Measurements from ENCODE around the gene AHI1.

The AHI1 gene

GRCh38 chr6:135328136-135328535, 169.4 kb downstream of the AHI1 start:
- POLR2A ChIA-PET, result no interaction called here
- no peaks in the 10 kb centered on the region for H3K36me3 ChIP-seq (ENCODE audit: control insufficient read depth in 2 of 2, insufficient read depth in 1 of 2, low read length in 2 of 2)
- CTCF ChIA-PET, result no interaction called here

GRCh38 chr6:135325624-135326424, 171.7 kb downstream of the AHI1 start:
- TF ChIP-seq ZBTB44 (tag by site-specific recombination; IDR thresholded peaks at IDR 0.05), result no peak
- TF ChIP-seq ZNF548 (tag by site-specific recombination; IDR thresholded peaks at IDR 0.05), result no peak
- TF ChIP-seq ZNF335 (tag by site-specific recombination; conservative IDR thresholded peaks at IDR 0.05), result no peak
- no peak for TF ChIP-seq ZNF560 (tag by site-specific recombination; IDR thresholded peaks at IDR 0.05; ENCODE audit: borderline replicate concordance)
- TF ChIP-seq ZNF266 (tag by site-specific recombination; IDR thresholded peaks at IDR 0.05; ENCODE audit: low read depth), result no peak
- TF ChIP-seq PRDM2 (tag by site-specific recombination; IDR thresholded peaks at IDR 0.05; ENCODE audit: borderline replicate concordance), result no peak
- TF ChIP-seq ZNF791 (tag by site-specific recombination; IDR thresholded peaks at IDR 0.05), result no peak
- no peak for TF ChIP-seq ZNF837 (tag by site-specific recombination; IDR thresholded peaks at IDR 0.05)
- TF ChIP-seq ZNF645 (tag by site-specific recombination; IDR thresholded peaks at IDR 0.05), result no peak
- no peak for TF ChIP-seq ZFP3 (tag by site-specific recombination; IDR thresholded peaks at IDR 0.05; ENCODE audit: low read depth)
- no peak for TF ChIP-seq ZNF768 (tag by site-specific recombination; IDR thresholded peaks at IDR 0.05)
- TF ChIP-seq ZNF416 (tag by site-specific recombination; IDR thresholded peaks at IDR 0.05), result no peak
- no peak for TF ChIP-seq PBX3 (CRISPR knock-in tag; IDR thresholded peaks at IDR 0.05)
- no peak for TF ChIP-seq SP3 (tag by site-specific recombination; IDR thresholded peaks at IDR 0.05)
- no peak overlapping the region for H3K4me3 ChIP-seq (ENCODE audit: low read depth, low read length)
- H3K9me3 ChIP-seq (ENCODE audit: control insufficient read depth, insufficient read depth, low read depth, low read length), result no peaks in the 10 kb centered on the region
- H3K4me1 ChIP-seq (ENCODE audit: control insufficient read depth, insufficient read depth, low read length), result no peaks in the 10 kb centered on the region
- ChIA-PET CTCF (interaction anchor here (1.0 kb wide), 1 partner anchor 11 kb away, joined by 3 read pairs; no protein-coding TSS in a partner anchor), POLR2A (no interaction called here)
- no peaks in the 10 kb centered on the region for H3K36me3 ChIP-seq (ENCODE audit: control insufficient read depth in 2 of 2, insufficient read depth in 1 of 2, low read length in 2 of 2)
- H3K27ac ChIP-seq (ENCODE audit: extremely low read depth, low read depth, low read length), result no peak overlapping the region

More at GRCh38 chr6:135328136-135328535, 169.4 kb downstream of the AHI1 start:
- TF ChIP-seq PRDM6 (tag by site-specific recombination; IDR thresholded peaks at IDR 0.05) (no peak), ZNF501 (tag by site-specific recombination; IDR thresholded peaks at IDR 0.05) (no peak), EGR2 (tag by site-specific recombination; IDR thresholded peaks at IDR 0.05; ENCODE audit: low read depth) (no peak), MYNN (tag by site-specific recombination; IDR thresholded peaks at IDR 0.05; ENCODE audit: borderline replicate concordance) (no peak)
- Histone ChIP-seq H3K9me3 (ENCODE audit: control insufficient read depth, insufficient read depth, low read depth, low read length) (no peaks in the 10 kb centered on the region), H3K4me3 (ENCODE audit: low read depth, low read length) (no peak overlapping the region), H3K4me1 (ENCODE audit: control insufficient read depth, insufficient read depth, low read length) (no peaks in the 10 kb centered on the region), H3K27ac (ENCODE audit: extremely low read depth, low read depth, low read length) (no peak overlapping the region)

Measured in HEK293 (cell line).